Kidney glomerular epithelial cell (primary cell): ENCODE data around the gene MYOCD.

Experiments
- DNase-seq: peaks from one replicate; lab custom pipeline; 2025; lab: John Stamatoyannopoulos, UW

MYOCD gene

DNA sequence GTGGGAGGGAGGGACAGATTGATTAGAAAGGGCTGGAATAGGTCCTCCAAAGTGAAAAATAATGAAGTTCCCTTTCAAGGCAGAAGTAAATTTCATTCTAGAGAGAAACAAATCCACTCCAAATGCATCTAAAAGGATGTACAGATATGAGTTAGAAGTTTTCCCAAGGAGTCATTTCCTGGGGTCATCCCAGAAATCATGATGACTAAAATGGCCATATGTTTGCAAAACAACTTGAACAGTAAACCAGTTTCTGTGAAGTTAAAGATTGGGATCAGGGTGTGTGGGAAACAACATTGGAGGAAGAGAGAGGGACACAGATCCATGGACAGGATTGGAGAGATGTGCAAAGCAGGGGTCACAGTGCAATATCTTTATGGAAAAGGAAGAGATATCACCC is 91.1 kb downstream of the MYOCD start:
- DNase-seq = no peak

DNA sequence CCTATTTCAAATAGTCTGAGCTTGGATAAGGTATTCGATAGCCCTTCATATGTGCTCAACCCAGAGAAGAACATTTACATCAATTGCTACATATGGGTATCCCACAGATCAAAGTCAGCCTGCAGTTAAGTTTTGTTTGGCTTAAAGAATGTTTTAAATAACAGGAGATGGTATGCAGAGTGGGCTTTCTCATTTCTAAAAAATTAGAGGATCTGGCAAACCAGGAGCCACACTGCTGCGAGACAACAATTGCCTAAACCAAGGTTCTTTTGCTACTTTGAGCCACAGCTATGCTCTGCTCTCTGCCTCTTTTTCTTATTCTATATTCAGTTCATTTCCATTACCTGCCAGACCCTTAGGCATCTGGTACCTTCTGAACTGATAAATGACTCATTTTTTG is 93.4 kb downstream of the MYOCD start:
- DNase-seq = no peak

DNA sequence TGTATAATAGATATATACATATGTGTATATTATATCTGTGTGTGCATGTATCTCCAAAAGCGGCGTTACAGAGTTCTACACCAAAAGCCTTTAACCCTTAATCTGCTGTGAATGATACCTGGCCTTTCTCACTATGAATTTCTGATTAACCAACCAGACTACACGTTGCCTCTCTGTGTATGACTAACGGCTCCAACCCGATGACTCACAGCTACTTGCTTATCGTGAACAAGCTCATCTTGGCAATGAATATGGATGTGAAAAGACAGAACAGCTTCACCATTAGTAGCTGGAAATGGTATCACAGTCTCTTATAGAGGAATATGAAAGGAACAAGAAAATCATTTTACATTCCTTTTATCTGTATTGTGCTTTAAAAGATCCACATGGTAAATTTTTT is 99.9 kb downstream of the MYOCD start:
- peak; percentile 52 for DNase-seq

DNA sequence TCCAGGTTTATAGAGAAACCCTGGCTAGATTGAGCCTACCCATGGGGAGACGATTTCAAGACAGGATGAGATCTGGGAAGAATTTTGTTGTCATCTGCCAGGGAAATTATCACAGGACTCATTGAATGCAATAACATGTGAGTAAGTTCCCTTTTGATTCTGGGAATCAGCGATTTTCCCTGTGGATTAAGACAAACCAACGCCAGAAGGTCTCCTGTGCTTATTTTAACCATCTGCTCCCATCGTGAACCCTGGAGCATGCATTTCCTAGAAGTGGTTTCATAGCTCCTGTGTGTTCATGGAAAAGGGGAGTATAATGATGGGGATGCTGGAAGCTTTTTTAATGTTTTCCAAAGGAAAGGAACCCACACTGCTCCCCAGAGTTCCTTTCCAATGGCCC is 102.6 kb downstream of the MYOCD start:
- DNase-seq = no peak

DNA sequence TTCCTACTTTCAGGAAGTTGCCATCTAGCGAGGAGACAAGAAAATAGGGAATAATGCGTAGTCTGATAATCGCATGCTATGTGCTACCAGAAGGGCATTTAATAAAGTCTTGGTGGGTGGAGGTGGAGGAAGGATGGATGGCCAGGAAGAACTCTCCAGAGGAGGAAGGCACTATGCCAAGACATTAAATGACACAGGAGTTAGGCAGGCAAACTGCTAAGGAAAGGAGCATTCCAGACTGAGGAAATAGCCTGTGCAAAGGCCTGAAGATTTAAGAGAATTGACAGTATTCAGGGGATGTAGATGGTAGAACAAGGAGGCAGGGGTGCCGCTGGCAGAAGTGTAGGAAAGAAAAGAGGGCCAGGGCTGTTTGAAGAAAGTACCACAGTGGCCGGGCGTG is 104.3 kb downstream of the MYOCD start:
- DNase-seq = no peak

DNA sequence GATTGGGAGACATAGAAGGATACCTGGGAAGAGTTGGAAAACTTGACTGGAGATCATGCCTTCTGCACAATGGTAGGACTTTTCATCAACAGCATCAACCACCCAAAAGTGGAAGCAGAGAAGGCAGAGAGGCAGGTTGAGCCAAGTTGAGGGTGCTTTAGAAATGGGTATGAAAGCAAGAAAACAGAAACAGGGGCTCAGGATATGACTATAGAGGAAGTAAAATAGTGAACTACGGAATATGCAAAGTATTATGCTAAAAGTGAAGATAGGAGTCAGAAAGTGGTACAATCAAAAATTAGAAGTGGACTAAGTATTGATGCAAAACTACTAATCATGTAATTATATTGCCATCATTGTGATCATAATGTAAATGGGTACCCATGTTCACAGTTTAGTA is 107.5 kb downstream of the MYOCD start:
- no peak for DNase-seq

DNA sequence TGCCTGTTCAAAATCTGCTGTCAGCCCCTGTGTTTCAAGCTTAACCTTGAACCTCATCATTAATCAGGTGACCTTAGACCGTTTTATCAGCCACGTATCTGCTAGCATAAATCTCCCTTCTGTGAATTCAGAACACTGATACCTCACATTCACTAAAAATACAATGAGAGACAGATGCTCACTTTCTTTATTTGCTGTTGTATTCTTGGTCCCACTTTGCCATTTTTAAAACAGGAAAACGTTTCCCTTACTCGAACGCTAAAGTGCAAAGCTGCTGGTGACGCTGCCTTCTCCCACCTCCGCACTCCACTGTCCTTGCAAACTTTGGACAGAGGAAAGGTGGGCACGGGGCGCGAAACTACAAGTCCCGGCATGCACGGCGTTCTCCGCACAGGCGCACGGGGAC is 123.4 kb downstream of the MYOCD start:
- DNase-seq = no peak

DNA sequence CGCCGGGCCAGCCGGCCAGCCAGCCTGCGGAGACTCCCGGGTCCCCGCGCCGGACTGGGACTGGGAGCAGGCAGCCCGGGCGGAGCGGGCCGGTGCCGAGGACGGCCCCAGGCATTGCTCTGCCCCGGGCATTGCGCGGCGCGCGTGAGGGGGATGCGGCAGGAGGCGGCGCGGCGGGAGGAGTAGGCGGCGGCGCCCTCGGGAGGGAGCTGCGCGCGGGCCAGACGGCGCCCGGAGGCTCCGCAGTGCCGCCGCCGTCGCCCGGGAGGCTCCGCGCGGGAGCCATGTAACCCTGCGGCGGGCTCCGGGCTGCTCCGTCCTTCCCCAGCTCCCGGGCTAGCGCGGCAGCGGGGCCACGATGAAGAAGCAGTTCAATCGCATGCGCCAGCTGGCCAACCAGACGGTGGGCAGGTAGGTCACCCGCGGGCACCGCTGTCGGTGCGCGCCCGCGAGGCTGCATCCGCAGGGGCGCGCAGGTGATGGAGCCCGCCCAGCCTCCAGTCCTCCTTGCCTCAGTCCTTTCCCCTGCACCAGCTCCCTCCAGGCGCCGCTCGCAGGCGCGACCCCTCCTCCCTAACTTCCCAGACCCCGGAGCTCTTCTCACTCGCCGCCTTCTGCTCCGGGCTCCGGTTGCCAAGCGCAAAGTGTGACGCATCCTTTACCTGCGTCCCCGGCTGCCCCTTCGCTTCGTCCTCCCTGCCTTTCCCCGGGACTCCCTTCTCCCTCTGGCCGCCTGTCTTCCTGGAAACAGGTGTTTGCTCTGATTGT is 124.0 kb downstream of the MYOCD start, which contains the start of gene ARHGAP44:
TSS of gene ARHGAP44 (plus strand) at position 18 of the 768 bp plus-strand sequence. CDS start at position 359, 341 bp downstream.
- DNase-seq = peak; percentile 32

DNA sequence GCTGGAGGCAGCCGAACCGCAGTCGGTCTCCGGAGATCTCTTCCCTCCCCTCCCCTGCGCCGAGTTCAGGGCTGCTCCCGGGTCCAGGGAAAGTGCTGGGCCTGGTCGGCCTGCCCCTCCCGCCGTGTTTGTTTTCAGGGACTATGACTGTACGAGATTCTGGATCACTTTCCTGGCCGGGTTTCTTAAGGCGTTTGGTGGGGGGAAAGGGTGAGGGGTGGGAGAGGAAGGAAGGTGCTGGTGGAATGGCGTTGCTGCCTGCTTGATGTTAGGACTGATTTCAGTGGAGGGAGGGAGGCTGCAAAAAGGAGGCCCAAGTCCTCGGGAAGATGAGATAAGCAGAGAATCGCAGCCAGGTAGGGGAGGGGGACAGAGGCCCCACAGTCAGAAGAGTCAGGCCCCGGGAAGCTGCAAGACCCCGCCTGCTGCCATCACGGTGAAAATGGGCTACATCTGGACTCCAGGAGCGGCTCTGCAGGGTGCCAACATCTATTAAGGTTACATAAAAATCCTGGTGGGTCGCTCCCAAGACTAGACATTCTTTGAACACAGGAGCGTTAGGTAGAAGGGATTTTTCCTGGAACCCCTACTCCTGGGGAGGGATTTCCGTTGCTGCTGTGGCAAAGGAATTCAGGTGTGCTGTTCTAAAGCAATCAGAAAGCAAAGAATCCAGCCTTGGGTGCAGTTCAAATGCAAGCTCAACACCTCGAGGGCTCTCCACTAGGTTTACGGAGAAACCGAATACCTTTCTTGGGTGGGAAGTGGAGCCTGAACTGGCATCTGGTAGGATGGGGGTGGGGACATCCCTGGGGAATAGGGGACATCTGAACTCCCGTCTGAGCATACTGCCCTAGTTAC is 124.8 kb downstream of the MYOCD start:
- no peak for DNase-seq

DNA sequence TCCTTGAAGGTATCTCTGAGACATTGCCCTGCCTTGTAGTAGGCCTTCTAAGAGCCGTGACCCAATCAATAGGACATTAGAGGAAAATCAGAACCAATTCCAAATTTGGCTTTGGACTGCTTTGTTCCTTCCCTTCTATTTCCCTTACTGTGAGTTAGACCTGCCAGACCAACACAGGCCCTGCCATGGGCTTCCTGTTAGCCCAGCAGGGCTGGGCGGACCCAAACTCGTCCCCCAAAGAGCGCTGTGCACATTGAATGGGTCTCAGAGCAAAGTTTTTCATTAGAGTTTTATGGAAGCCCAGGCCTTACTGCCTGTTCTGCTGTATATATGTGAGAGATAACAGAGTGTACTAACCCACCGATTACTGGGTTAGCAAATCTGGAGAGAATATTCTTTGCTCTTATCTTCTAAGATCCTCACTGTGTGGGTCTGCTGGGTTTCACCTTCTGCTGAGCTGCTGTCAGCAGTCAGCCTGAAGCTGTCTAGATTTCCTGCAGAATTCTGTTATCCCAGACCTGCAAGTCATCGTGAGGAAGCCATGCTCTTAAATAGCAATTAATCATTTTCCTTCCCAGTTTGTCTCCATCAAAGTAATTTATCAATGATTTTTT is 129.3 kb downstream of the MYOCD start:
- no peak for DNase-seq

DNA sequence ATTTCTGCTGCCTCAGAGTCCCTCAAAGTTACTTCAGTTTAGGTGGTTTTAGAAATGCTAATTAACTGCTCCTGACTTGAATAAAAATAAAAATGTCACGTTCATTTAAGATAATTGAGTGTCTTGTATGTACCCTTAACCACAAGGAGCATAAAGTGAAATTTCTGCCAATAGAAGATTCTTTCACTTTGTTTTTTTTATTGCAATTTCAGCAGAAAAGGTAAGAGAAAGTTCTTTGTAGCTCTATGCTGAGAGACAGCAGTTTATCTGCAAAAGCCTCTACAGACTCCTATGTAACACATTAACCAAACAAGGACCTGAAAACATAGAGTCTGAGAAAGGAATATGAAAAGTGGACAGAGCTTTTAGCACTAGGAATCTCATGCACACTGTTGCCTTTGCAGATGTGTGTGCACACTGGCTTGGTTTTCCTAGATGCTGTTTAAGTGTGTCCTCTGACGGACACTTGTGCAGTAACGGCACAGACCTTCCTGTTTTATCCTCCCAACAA is 135.2 kb downstream of the MYOCD start:
- no peak for DNase-seq

DNA sequence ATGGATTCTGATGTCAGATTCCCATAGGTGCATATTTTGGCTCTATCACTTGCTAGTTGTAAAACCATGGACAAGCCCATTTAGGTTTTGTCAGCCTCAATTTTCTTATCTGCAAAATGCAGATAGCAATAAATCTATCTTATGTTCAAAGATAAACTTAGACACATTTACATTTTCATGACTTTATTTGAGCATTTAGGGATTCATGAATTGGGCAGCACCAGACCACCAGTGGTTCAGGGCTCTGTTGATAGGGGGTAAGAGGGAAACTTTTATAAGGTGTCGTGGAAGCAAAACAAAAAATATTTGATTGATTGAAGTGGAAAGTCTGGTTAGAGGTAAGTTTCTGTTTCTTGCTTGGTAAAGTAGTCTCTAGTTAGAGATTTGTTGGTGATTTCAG is 140.9 kb downstream of the MYOCD start:
- no peak for DNase-seq

DNA sequence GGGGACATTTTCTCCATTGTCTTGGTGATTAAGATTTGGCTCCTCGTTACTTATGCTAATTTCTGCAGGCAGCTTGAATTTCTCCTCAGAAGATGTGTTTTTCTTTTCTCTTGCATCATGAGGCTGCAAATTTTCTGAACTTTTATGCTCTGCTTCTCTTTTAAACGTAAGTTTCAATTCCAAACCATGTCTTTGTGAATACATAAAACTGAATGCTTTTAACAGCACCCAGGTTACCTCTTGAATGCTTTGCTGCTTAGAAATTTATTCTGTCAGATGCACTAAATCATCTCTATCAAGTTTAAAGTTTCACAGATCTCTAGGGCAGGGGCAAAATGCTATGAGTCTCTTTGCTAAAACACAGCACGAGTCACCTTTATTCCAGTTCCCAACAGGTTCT is 143.0 kb downstream of the MYOCD start:
- no peak for DNase-seq

DNA sequence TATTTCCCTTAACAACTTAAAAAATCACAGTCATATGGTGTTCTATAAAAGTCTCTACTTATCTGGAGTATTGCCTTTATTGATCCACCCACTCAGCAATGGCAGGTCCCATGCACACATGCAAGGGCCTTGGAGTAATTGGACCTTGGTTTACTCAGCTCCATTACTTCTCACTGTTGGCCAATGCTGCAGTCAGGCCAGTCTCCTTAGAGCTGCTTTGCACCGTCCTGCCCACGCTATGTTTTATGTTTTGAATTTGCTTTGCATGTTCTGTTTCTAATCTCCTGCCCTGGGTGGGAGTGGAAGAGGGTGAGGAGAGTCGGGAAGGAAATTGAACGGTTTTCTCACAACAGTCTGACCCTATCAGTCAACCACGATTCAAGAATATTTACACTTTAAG is 147.2 kb downstream of the MYOCD start:
- no peak for DNase-seq

DNA sequence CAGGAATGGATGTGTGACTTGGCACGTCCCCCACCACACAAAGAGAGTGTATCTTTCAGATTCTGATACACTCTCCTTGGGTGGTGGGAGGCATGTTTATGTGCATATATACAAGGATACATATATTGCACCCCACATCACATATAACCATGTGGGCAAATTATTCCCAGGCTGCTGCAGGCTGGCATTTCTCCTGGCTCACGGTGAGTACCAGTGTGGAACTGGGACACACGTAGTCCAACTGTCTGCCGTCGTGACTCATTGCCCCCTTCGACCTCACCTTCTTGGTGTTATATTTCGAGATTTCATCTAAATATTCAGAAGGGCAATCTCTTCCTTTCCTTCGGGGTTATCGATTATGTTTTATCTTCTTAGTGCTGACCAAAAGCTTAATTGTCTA is 148.0 kb downstream of the MYOCD start:
- DNase-seq = no peak

DNA sequence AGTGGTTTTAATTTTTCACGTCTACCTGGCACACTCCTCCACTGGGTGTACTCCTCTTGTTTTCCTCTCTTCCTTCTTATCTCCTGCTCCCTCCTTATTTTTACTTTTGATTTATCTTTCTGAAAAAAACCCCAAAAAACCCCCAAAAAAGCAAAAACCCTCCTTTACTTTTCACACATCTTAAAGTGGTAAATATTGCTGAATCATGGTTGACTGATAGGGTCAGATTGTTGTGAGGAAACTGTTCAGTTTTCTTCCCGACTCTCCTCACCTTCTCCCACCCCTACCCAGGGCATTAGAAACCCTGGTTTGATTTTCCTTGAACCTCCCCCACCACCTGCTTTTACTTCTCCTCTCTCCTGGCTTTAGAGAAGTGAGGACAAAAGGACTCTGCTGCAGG is 149.0 kb downstream of the MYOCD start:
- DNase-seq = no peak

DNA sequence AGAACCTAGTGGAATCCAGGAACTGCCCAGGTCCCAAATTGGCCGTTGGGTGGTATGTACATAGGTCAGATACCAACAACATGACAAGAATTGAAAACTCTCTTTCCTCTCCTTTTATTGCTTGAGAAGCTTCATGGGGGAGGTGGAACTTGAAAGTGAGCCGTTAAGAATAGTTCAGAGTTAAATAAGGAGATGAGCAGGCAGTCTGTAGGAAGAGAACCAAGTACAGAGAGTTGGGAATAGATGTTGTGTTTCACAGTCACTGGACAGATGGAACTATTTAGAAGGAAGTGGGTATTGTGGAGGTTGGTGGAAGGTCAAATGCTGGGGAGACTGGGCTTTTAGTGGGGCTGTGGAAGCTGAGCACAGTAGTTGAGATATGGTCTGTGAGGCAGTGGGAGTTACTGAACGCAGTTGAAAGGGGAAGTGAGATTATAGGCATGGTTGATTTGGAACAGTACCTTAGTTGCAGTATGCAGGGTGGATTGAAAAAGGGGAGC is 150.0 kb downstream of the MYOCD start:
- DNase-seq = no peak
